Trophoblast cell (in vitro differentiated cells and primary cell): Measurements from ENCODE around the gene ZBTB43.

ENCODE experiments used
- DNase-seq, 2 donors: peaks; one replicate each; pipeline ENCODE4 v3.0.0-alpha.2; 2016
- H2AFZ ChIP-seq: 2 replicates; pipeline ENCODE4 v1.6.1; 2013; ENCODE audit warnings: low read length, moderate library complexity, mild to moderate bottlenecking; ENCODE audit not compliant: insufficient read depth, poor library complexity
- H2AK5ac ChIP-seq: 2 replicates; pipeline ENCODE4 v1.6.1; 2013; ENCODE audit warnings: mild to moderate bottlenecking, low read length
- H2BK120ac ChIP-seq: 2 replicates; pipeline ENCODE4 v1.6.1; 2013; ENCODE audit warnings: low read length, mild to moderate bottlenecking, moderate library complexity; ENCODE audit not compliant: insufficient read depth, poor library complexity
- H2BK12ac ChIP-seq: 2 replicates; pipeline ENCODE4 v1.6.1; 2013; ENCODE audit warnings: mild to moderate bottlenecking, low read length, moderate library complexity
- H2BK5ac ChIP-seq: 2 replicates; pipeline ENCODE4 v1.6.1; 2013; ENCODE audit warnings: low read length, low read depth, moderate library complexity, mild to moderate bottlenecking; ENCODE audit not compliant: poor library complexity
- H3K14ac ChIP-seq: 2 replicates; pipeline ENCODE4 v1.6.1; 2013; ENCODE audit warnings: mild to moderate bottlenecking, low read length
- H3K18ac ChIP-seq: 2 replicates; pipeline ENCODE4 v1.6.1; 2013; ENCODE audit warnings: mild to moderate bottlenecking, low read length
- H3K23ac ChIP-seq: 2 replicates; pipeline ENCODE4 v1.6.1; 2013; ENCODE audit warnings: low read length
- H3K27ac ChIP-seq: 2 replicates; pipeline ENCODE4 v1.5.1; 2013; ENCODE audit warnings: low read depth, mild to moderate bottlenecking, inconsistent platforms, low read length, moderate library complexity
- H3K27me3 ChIP-seq: 2 replicates; pipeline ENCODE4 v1.6.1; 2013; ENCODE audit warnings: inconsistent platforms, mild to moderate bottlenecking, low read length, moderate library complexity; ENCODE audit not compliant: insufficient read depth
- H3K36me3 ChIP-seq, 2 experiments: 1 replicate in 1 of 2; 2 replicates in 1 of 2; pipeline ENCODE4 v1.6.1; 2013; ENCODE audit warnings: low read length in 2 of 2, mild to moderate bottlenecking in 2 of 2, moderate library complexity in 1 of 2; ENCODE audit not compliant: insufficient read depth in 2 of 2, control insufficient read depth in 1 of 2
- H3K4ac ChIP-seq: 2 replicates; pipeline ENCODE4 v1.6.1; 2013; ENCODE audit warnings: low read depth, mild to moderate bottlenecking, low read length, moderate library complexity
- H3K4me1 ChIP-seq, 2 experiments: 1 replicate in 1 of 2; 2 replicates in 1 of 2; pipeline ENCODE4 v1.6.1; 2013; ENCODE audit warnings: low read length in 2 of 2, mild to moderate bottlenecking in 2 of 2, moderate library complexity in 1 of 2; ENCODE audit not compliant: insufficient read depth in 2 of 2, control insufficient read depth in 1 of 2
- H3K4me2 ChIP-seq: 2 replicates; pipeline ENCODE4 v1.6.1; 2013; ENCODE audit warnings: inconsistent platforms, mild to moderate bottlenecking, low read length, moderate library complexity
- H3K4me3 ChIP-seq: 2 replicates; pipeline ENCODE4 v1.5.1; 2013; ENCODE audit warnings: mild to moderate bottlenecking, low read depth, low read length, inconsistent platforms
- H3K79me1 ChIP-seq: one replicate; pipeline ENCODE4 v1.6.1; 2013; ENCODE audit warnings: low read length
- H3K79me2 ChIP-seq: 2 replicates; pipeline ENCODE4 v1.6.1; 2013; ENCODE audit warnings: low read length, mild to moderate bottlenecking; ENCODE audit not compliant: control insufficient read depth, insufficient read depth, poor library complexity
- H3K9ac ChIP-seq: 2 replicates; pipeline ENCODE4 v1.6.1; 2013; ENCODE audit warnings: mild to moderate bottlenecking, low read length
- H3K9me3 ChIP-seq: 2 replicates; pipeline ENCODE4 v1.6.1; 2013; ENCODE audit warnings: low read depth, mild to moderate bottlenecking, control low read depth, inconsistent platforms, low read length; ENCODE audit not compliant: insufficient read depth
- H4K12ac ChIP-seq: 2 replicates; pipeline ENCODE4 v1.6.1; 2013; ENCODE audit warnings: low read depth, mild to moderate bottlenecking, low read length, moderate library complexity
- H4K8ac ChIP-seq: 2 replicates; pipeline ENCODE4 v1.6.1; 2013; ENCODE audit warnings: low read depth, mild to moderate bottlenecking, low read length, moderate library complexity
- H4K91ac ChIP-seq: one replicate; pipeline ENCODE4 v1.6.1; 2013; ENCODE audit warnings: low read depth, mild to moderate bottlenecking, low read length, moderate library complexity
- WGBS: extraction: QIAGEN DNeasy Blood & Tissue Kit; methylation state at CpG from one replicate; pipeline ENCODE4 v1.1.7; 2013; ENCODE audit warnings: missing lambda C conversion rate; ENCODE audit not compliant: insufficient read length, insufficient coverage; ENCODE audit errors: extremely low coverage; 5-methylcytosine and 5-hydroxymethylcytosine counted together

The ZBTB43 gene

DNA sequence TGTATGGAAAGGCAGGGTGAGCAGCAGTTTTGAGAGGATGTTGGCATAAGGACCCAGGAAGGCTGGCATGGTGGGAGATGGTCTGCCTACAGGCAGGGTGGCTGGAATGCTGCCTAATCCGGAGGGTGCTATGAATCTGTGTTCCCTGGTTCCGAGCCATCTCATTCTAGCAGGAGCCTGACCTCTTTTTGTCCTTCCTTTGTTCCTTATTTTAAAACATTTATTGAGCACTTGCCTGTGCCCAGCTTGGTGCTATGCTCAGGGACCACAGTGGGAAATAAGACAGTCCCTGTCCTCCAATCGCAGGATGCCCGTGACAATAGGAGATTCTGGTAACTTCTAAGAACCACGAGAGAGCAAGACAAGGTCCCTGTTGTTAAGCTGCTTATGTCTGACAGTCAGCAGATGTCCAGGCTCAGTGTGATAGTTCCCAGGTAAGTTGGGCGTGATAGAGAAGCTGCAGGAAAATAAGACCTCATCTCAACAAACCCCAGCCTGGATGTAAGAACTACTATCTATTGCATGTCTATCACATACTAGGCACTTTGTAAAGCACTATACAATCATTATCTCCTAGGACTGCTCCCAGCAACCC lies 46.5 kb downstream of the ZBTB43 start:
- H3K18ac ChIP-seq: no peak overlapping the region
- no peak overlapping the region for H3K4me2 ChIP-seq
- no peak overlapping the region for H2AK5ac ChIP-seq
- H3K79me2 ChIP-seq: no peaks in the 10 kb centered on the region
- no peak overlapping the region for H3K14ac ChIP-seq
- no peaks in the 10 kb centered on the region for H3K79me1 ChIP-seq
- no peak overlapping the region for H4K91ac ChIP-seq
- H3K4me1 ChIP-seq: peaks cover 0 to 2% of the 10 kb centered on the region in 2 experiments
- H2BK120ac ChIP-seq: no peak overlapping the region
- H3K23ac ChIP-seq: no peak overlapping the region
- H3K27me3 ChIP-seq: no peaks in the 10 kb centered on the region
- no peak overlapping the region for H3K4me3 ChIP-seq
- no peak overlapping the region for H4K12ac ChIP-seq
- H3K9ac ChIP-seq: no peak overlapping the region
- no peak overlapping the region for H3K27ac ChIP-seq
- no peak overlapping the region for H2AFZ ChIP-seq
- no peak overlapping the region for H3K4ac ChIP-seq
- DNase-seq: no peak
- H4K8ac ChIP-seq: no peak overlapping the region
- WGBS: no CpG with 5 or more reads among the region's 6 CpGs
- H2BK12ac ChIP-seq: no peak overlapping the region
- peaks cover 2% of the 10 kb centered on the region for H3K9me3 ChIP-seq
- H2BK5ac ChIP-seq: no peak overlapping the region
- H3K36me3 ChIP-seq: no peaks in the 10 kb centered on the region

DNA sequence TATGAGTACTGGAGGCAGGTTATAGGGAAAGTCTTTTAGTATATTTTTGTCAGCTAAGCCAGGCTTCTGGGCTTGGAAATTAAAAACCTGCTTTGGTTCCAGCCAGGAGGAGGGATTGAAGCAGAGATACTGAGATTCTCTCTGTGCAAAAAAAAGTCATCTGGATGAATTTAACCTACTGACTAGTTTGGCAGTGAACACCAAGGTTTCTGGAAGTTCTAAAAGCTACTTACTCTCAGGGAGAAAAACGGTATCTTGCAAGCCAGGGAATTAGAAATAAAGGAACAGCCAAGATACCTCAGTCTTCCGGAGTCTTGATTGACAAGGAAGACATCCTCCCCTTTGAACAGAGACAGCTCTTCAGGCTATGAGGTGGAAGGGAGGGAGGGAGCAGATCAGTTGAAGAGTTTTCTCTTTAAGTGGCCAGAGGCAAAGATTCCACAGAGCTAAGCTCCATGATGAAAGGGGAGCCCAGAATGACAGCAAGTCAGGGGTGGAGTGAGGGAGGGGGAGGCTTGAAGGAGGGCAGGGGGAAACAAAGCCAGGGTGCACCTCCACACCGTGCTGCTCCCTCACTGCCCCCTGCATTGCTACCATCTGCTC lies 47.3 kb downstream of the ZBTB43 start:
- Histone ChIP-seq H2BK5ac (no peak overlapping the region), H2AK5ac (no peak overlapping the region), H3K36me3 (no peaks in the 10 kb centered on the region), H3K4me2 (no peak overlapping the region), H4K12ac (no peak overlapping the region), H3K4me3 (no peak overlapping the region), H2BK12ac (no peak overlapping the region), H4K91ac (no peak overlapping the region), H3K9ac (no peak overlapping the region), H3K4ac (no peak overlapping the region), H3K27me3 (no peaks in the 10 kb centered on the region), H3K27ac (no peak overlapping the region), H3K23ac (no peak overlapping the region), H2AFZ (no peak overlapping the region), H4K8ac (no peak overlapping the region), H3K14ac (no peak overlapping the region), H3K4me1 (peaks cover 0 to 2% of the 10 kb centered on the region in 2 experiments), H3K79me2 (no peaks in the 10 kb centered on the region), H3K9me3 (peaks cover 2% of the 10 kb centered on the region), H3K18ac (no peak overlapping the region), H3K79me1 (no peaks in the 10 kb centered on the region), H2BK120ac (no peak overlapping the region)
- no peak for DNase-seq
- WGBS: no CpG with 5 or more reads among the region's 3 CpGs

DNA sequence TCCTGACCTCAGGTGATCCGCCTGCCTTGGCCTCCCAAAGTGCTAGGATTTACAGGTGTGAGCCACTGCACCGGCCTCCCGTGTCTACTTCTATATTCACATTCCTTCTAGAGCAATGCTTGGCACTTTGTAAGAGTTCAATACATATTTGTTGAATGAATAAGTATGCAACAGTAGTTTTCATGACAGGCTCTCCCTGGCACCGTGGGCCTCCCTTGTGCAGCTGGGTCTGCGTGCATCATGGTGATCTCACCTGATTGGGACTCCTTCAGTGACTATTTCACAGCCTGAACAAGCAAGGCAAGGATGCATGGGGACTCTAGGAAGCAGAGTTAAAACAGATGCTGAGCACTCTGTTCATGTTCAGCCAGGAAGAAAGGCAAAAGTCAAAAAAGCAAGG lies 48.8 kb downstream of the ZBTB43 start:
- no peaks in the 10 kb centered on the region for H3K27me3 ChIP-seq
- peaks cover 0 to 2% of the 10 kb centered on the region in 2 experiments for H3K4me1 ChIP-seq
- WGBS: no CpG with 5 or more reads among the region's 5 CpGs

DNA sequence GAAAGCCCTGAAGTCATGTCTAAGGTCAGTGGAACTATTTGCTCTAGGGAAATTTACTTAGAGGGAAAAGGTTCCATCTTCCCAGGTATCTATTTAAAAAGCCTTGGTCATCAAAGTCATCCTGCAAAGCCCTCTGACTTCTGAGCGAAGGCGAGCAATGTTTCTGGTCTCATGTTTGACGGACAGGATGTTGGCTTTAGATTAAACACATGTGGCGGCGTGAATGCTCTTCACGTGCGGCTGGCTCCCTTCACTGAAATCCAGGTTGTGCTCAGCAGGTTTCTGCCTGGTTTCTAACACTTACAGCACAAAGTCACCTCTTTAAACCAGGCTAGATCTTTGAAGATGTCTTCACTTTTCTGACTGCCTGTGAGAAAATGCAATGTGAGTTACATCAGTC lies 49.9 kb downstream of the ZBTB43 start:
- H3K9me3 ChIP-seq: no peaks in the 10 kb centered on the region
- H3K9ac ChIP-seq: no peak overlapping the region
- H3K4me2 ChIP-seq: no peak overlapping the region
- H3K36me3 ChIP-seq: no peaks in the 10 kb centered on the region
- H2AK5ac ChIP-seq: no peak overlapping the region
- H3K23ac ChIP-seq: no peak overlapping the region
- no peak overlapping the region for H3K14ac ChIP-seq
- no peak overlapping the region for H3K4me3 ChIP-seq
- H3K79me1 ChIP-seq: no peaks in the 10 kb centered on the region
- no peak overlapping the region for H2BK12ac ChIP-seq
- no peak overlapping the region for H2AFZ ChIP-seq
- H3K79me2 ChIP-seq: no peaks in the 10 kb centered on the region
- H3K27me3 ChIP-seq: no peaks in the 10 kb centered on the region
- peaks cover 0 to 2% of the 10 kb centered on the region in 2 experiments for H3K4me1 ChIP-seq
- H3K18ac ChIP-seq: no peak overlapping the region
- H3K27ac ChIP-seq: no peak overlapping the region
- no peak overlapping the region for H4K12ac ChIP-seq
- no peak overlapping the region for H4K91ac ChIP-seq
- H4K8ac ChIP-seq: no peak overlapping the region
- no peak overlapping the region for H3K4ac ChIP-seq
- peak in 1 of 2 donors; percentile 25 for DNase-seq
- H2BK120ac ChIP-seq: no peak overlapping the region
- no CpG with 5 or more reads among the region's 7 CpGs for WGBS
- no peak overlapping the region for H2BK5ac ChIP-seq

More for the DNA sequence above, 48.8 kb downstream of the ZBTB43 start:
- Histone ChIP-seq H3K36me3 (no peaks in the 10 kb centered on the region), H3K4ac (no peak overlapping the region), H2BK5ac (no peak overlapping the region), H2AFZ (no peak overlapping the region), H3K79me1 (no peaks in the 10 kb centered on the region), H3K9ac (no peak overlapping the region), H3K18ac (no peak overlapping the region), H3K4me3 (no peak overlapping the region), H3K4me2 (no peak overlapping the region), H3K27ac (no peak overlapping the region), H4K12ac (no peak overlapping the region), H3K14ac (no peak overlapping the region), H3K79me2 (no peaks in the 10 kb centered on the region), H4K91ac (no peak overlapping the region), H4K8ac (no peak overlapping the region), H2AK5ac (no peak overlapping the region), H3K23ac (no peak overlapping the region), H2BK120ac (no peak overlapping the region), H3K9me3 (no peaks in the 10 kb centered on the region), H2BK12ac (no peak overlapping the region)
- peak; percentile 80 to 82 for DNase-seq
